ENCODE data around the gene ATPAF1.

Gene ATPAF1

GRCh38 chr1:46587069-46587468 is 81.1 kb downstream of the ATPAF1 start:
- no peak for DNase-seq (ENCODE audit: low spot score)

- no peak for DNase-seq (ENCODE audit: low spot score)
Measured at GRCh38 chr1:46585312-46585938, 82.7 kb downstream of the ATPAF1 start.

- DNase-seq (ENCODE audit: low spot score) = no peak
Measured at GRCh38 chr1:46583494-46583893, 84.7 kb downstream of the ATPAF1 start.

- DNase-seq (ENCODE audit: low spot score) = no peak
Measured at GRCh38 chr1:46582972-46583371, 85.2 kb downstream of the ATPAF1 start.
